KMS-11 (cell line): Measurements from ENCODE around the gene ARID1B.

Experiments
- H2AFZ ChIP-seq: fragments of 200-600 bp; sonication (generic); 2 replicates; pipeline ENCODE4 v1.6.1; 2016; ENCODE audit warnings: antibody characterized with exemption, mixed run types, low read depth
- H3K27ac ChIP-seq: fragments of 200-600 bp; sonication (generic); 2 replicates; pipeline ENCODE4 v1.6.1; 2016; ENCODE audit warnings: mild to moderate bottlenecking, mixed run types
- H3K27me3 ChIP-seq: fragments of 200-600 bp; sonication (generic); 2 replicates; pipeline ENCODE4 v1.6.1; 2017; ENCODE audit warnings: mild to moderate bottlenecking, low read depth, mixed run types, moderate library complexity; ENCODE audit not compliant: insufficient read depth
- H3K36me3 ChIP-seq: fragments of 200-600 bp; sonication (generic); 2 replicates; pipeline ENCODE4 v1.6.1; 2017; ENCODE audit warnings: mild to moderate bottlenecking, mixed run types; ENCODE audit not compliant: insufficient read depth
- H3K4me1 ChIP-seq: fragments of 200-600 bp; sonication (generic); 2 replicates; pipeline ENCODE4 v1.6.1; 2016; ENCODE audit warnings: mild to moderate bottlenecking, low read depth, mixed run types; ENCODE audit not compliant: poor library complexity, severe bottlenecking
- H3K4me2 ChIP-seq: fragments of 200-600 bp; sonication (generic); 2 replicates; pipeline ENCODE4 v1.7.0; 2016; ENCODE audit warnings: mild to moderate bottlenecking, mixed run types
- H3K4me3 ChIP-seq: fragments of 200-600 bp; sonication (generic); IDR thresholded peaks from 2 replicates; pipeline ENCODE4 v1.6.1; 2017; ENCODE audit warnings: low read depth, low read length, mixed read lengths; ENCODE audit not compliant: insufficient read depth
- H3K79me2 ChIP-seq: fragments of 200-600 bp; sonication (generic); 2 replicates; pipeline ENCODE4 v1.6.1; 2016; ENCODE audit warnings: low read depth, mixed run types; ENCODE audit not compliant: insufficient read depth
- H3K9ac ChIP-seq: fragments of 200-600 bp; sonication (generic); 2 replicates; pipeline ENCODE4 v1.6.1; 2016; ENCODE audit warnings: mild to moderate bottlenecking, mixed run types
- H4K20me1 ChIP-seq: fragments of 200-600 bp; sonication (generic); 2 replicates; pipeline ENCODE4 v1.6.1; 2016; ENCODE audit warnings: mild to moderate bottlenecking, mixed run types; ENCODE audit not compliant: insufficient read depth
- TF ChIP-seq, protein P1 (sequence below): fragments of 200-600 bp; sonication (generic); conservative IDR thresholded peaks from 2 replicates; pipeline ENCODE4 v1.6.1; 2017; ENCODE audit warnings: low read depth, mild to moderate bottlenecking, antibody characterized with exemption, low read length, moderate library complexity, mixed read lengths

Gene ARID1B

DNA sequence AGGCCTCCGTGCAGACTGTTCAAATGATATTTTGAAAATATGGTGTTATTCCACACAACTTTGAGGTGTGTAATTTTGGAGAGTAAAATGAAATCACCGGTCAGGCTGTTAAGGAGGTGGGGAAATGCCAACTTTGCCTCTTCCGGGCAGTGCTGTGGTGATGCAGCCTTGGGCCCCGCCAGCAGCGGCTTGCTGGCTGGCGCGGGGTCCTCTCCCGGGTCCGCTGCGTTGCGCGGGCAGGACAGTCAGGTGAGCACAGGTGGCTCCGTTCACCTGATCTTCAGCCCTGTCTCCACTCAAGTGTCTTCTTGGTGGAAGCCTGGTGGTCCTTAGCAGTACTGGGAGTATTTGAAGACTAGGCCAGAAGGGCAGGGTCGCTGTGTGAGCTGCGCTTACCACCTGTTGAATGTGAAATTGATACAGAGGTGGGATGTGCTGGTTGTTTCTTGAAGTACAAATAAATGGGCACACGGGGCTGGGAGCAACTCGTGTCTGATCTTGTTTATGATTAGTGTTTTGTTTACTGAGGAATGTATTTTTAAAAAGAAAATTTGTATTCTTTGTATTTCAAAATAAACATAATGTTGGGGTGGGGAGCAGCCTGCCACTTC, 184.2 kb downstream of the ARID1B start:
- Histone ChIP-seq H3K79me2 (peaks cover 64% of the 10 kb centered on the region; the same call in 1 of the 2 replicates), H3K4me1 (peaks cover 15% of the 10 kb centered on the region), H4K20me1 (0 out of 2 replicates have a peak, but pooled peaks cover 5% of the 10 kb centered on the region)

DNA sequence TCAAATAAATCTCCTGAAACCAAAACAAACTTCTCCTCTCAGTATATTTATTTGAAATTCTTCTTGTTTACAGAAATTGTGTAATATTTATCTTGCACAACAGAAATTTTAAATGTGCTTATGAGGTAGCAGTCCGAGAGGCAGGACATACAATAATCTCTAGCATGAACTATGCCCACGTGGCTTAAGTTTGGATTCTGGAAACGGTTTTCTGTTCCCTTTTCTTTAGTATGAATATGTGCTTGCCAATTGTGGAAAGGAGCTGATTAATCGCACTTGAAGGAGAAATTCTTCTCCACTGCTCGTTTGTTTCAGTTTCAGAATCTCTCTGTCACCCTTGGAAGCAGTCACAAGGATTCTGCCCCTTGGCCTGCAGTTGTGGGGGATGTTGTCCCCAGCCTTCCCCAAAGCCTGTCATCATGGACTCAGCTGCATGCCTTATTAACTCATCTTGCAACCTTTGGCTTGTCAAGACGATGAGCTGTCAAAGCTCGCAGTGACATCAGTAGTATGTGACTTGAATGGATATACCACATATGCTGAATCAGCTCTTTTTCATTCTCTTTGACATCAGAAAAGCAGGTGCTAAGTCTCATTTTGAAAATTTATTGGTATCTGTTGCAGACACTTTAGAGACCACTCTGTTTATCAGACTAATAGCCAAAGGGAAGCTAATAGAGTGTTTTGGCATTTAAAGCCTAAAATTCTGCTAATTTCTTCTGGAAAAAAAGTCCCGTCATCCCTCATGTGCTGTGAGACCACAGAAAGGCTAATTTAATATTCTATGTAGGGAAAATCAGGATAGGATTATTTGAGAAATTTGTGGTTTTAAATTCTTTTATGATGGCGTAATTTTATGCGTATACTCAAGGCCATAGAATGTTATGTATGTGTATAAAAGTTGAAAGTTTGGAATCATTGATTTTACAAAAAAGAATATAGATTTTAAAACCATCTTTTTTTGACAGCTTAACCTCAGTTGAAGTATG, 186.8 kb downstream of the ARID1B start:
- Histone ChIP-seq H3K4me1 (peaks cover 15% of the 10 kb centered on the region), H3K4me2 (peak overlapping the region; percentile 7; the same call in 1 of the 2 replicates), H3K27me3 (no peaks in the 10 kb centered on the region), H4K20me1 (no peaks in the 10 kb centered on the region), H3K79me2 (peaks cover 75% of the 10 kb centered on the region), H3K36me3 (no peaks in the 10 kb centered on the region), H3K9ac (no peak overlapping the region), H3K4me3 (no peak overlapping the region), H3K27ac (no peak overlapping the region), H2AFZ (no peak overlapping the region)
- TF ChIP-seq, protein P1, sequence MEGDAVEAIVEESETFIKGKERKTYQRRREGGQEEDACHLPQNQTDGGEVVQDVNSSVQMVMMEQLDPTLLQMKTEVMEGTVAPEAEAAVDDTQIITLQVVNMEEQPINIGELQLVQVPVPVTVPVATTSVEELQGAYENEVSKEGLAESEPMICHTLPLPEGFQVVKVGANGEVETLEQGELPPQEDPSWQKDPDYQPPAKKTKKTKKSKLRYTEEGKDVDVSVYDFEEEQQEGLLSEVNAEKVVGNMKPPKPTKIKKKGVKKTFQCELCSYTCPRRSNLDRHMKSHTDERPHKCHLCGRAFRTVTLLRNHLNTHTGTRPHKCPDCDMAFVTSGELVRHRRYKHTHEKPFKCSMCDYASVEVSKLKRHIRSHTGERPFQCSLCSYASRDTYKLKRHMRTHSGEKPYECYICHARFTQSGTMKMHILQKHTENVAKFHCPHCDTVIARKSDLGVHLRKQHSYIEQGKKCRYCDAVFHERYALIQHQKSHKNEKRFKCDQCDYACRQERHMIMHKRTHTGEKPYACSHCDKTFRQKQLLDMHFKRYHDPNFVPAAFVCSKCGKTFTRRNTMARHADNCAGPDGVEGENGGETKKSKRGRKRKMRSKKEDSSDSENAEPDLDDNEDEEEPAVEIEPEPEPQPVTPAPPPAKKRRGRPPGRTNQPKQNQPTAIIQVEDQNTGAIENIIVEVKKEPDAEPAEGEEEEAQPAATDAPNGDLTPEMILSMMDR, result no peak

More for the DNA sequence above, 184.2 kb downstream of the ARID1B start:
- Histone ChIP-seq H3K4me2 (no peak overlapping the region), H3K36me3 (no peaks in the 10 kb centered on the region), H3K4me3 (no peak overlapping the region), H2AFZ (no peak overlapping the region), H3K9ac (no peak overlapping the region), H3K27me3 (no peaks in the 10 kb centered on the region), H3K27ac (no peak overlapping the region)
- TF ChIP-seq, protein P1, result no peak

DNA sequence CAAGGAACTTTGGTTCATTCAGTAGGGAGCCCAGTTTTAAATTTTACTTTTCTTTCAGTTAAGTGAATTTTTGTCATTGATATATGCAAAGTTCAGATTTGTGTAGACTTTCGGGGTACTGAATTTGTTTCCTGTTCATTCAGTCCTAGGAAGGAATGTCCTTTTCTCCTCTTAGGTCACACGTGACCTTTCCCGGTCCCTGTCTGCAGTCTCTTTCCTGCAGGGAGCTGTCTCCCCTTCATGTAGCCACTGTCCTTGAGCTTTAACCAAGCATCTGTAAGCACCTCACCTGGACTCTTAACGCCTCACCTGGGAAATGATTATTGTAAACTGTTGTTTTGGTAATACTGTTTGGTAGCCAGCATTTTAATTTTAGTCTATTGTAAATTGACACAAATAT, 190.7 kb downstream of the ARID1B start:
- H3K79me2 ChIP-seq, result peaks cover 77% of the 10 kb centered on the region
- H3K36me3 ChIP-seq, result no peaks in the 10 kb centered on the region
- H3K27me3 ChIP-seq, result no peaks in the 10 kb centered on the region
- H3K4me3 ChIP-seq, result no peak overlapping the region
- no peak overlapping the region for H3K9ac ChIP-seq
- TF ChIP-seq, protein P1, result no peak
- no peak overlapping the region for H2AFZ ChIP-seq
- no peak overlapping the region for H3K27ac ChIP-seq
- peaks cover 28% of the 10 kb centered on the region for H3K4me1 ChIP-seq
- H3K4me2 ChIP-seq, result no peak overlapping the region
- 0 out of 2 replicates have a peak, but pooled peaks cover 3% of the 10 kb centered on the region for H4K20me1 ChIP-seq

DNA sequence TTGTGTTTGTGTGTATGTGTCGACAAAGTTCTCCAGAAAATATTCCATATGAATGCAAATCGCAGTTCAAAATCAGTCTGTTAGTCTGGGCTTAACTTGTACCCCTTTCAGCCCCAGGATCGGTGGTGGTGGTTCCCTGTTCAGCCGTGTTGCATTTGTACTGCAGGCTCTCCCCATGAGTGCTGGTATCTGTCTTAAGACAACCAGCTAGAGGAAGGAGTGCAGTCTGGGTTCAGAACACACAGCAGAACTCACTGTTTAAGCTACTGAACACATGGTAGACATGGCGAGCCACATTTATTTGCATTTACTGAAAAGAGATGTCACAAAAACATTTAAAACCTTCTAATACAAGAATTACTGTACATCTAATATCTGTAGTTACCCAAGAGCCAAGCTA, 192.1 kb downstream of the ARID1B start:
- Histone ChIP-seq H3K4me3 (no peak overlapping the region), H3K36me3 (no peaks in the 10 kb centered on the region), H3K4me2 (no peak overlapping the region), H3K9ac (no peak overlapping the region), H3K27ac (no peak overlapping the region), H3K4me1 (peaks cover 27% of the 10 kb centered on the region), H3K79me2 (peaks cover 76% of the 10 kb centered on the region), H3K27me3 (no peaks in the 10 kb centered on the region), H2AFZ (no peak overlapping the region), H4K20me1 (0 out of 2 replicates have a peak, but pooled peaks cover 3% of the 10 kb centered on the region)
- TF ChIP-seq, protein P1, result no peak
